ENCODE results near the gene CBFB.

The CBFB gene

DNA sequence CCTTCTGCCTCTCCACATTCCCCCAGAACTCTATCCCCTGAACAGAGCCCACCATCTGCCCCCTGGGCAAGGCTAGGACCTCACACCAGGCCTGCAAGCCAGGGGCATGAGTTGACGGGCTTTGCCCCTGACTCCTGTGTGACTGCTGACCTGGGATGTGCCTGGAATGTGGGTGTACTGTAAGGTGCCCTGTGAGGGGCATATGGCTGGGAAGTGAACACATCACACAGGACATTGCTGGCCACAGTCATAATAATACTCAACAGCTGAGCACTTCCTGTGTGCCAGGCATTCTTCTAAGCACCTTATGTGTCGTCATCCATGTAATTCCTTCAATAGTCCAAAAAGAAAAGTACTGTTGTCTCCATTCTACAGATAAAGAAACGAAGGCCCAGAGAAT lies 27.2 kb upstream of the CBFB start:
- Histone ChIP-seq H3K4me1 (ENCODE audit: insufficient read depth, low read length) (no peaks in the 10 kb centered on the region), H3K27me3 (ENCODE audit: insufficient read depth, low read length) (peaks cover 71% of the 10 kb centered on the region), H3K27ac (ENCODE audit: low read depth, low read length) (no peak overlapping the region), H3K36me3 (ENCODE audit: insufficient read depth, low read length) (no peaks in the 10 kb centered on the region), H3K9ac (ENCODE audit: low read depth, low read length) (no peak overlapping the region), H3K9me3 (ENCODE audit: insufficient read depth, low read depth, low read length) (no peaks in the 10 kb centered on the region), H3K4me3 (ENCODE audit: low read length) (no peak overlapping the region)
- WGBS = 79% methylated on average over 3 of the region's 3 CpGs

DNA sequence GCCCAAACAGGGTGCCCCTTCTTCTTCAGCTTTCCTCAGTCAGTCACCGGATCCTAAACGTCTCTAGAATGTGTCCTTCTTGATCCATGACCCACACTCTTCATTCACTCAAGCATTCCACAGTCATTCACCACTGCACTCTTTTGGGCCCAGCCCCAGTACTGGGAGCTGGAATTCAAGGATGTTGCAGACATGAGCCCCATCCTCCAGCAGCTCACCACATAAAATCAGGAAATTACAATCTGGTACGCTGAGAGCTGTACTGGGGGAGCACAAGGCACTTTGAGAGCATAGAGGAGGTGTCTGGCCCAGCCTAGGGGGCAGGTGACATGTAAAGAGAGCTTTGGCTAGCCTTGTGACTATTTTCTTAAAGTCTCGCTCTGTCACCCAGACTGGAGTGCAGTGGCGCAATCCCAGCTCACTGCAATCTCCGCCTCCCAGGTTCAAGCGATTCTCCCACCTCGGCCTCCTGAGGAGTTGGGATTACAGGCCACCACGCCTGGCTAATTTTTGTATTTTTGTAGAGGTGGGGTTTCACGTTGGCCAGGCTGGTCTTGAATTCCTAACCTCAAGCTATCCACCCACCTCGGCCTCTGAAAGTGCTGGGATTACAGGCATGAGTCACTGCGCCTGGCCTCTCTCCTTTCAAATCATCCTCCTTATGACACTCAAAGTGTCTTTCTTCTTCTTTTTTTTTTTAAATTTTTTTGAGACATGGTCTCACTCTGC lies 21.9 kb upstream of the CBFB start:
- Histone ChIP-seq H3K9me3 (ENCODE audit: insufficient read depth, low read depth, low read length) (no peaks in the 10 kb centered on the region), H3K27ac (ENCODE audit: low read depth, low read length) (no peak overlapping the region), H3K9ac (ENCODE audit: low read depth, low read length) (no peak overlapping the region), H3K36me3 (ENCODE audit: insufficient read depth, low read length) (no peaks in the 10 kb centered on the region), H3K4me3 (ENCODE audit: low read length) (no peak overlapping the region), H3K4me1 (ENCODE audit: insufficient read depth, low read length) (peaks cover 4% of the 10 kb centered on the region; the same call in 1 of the 2 replicates), H3K27me3 (ENCODE audit: insufficient read depth, low read length) (peaks cover 20% of the 10 kb centered on the region)
- 82% methylated on average over 12 of the region's 12 CpGs for WGBS

DNA sequence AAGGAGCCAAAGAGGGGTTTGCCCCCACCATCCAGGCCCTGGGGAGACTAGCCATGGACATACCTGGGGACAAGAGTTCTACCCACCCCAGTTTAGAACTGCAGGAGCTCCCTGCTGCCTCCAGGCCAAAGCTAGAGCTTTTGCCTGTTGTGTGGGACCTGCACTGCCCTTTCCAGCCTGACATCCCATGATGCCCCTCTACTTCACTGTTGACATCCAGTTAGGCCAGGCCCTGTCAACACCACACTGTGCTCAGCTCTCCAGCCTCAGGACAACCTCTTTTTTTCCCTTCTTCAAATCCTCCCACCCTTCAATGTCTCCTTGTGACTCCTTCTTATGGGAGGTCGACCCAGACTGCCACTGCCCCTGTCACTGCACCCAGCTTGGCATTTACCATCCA lies 19.8 kb upstream of the CBFB start:
- WGBS = 65% methylated on average over 1 of the region's 1 CpG
- H3K4me1 ChIP-seq (ENCODE audit: insufficient read depth, low read length) = peaks cover 4% of the 10 kb centered on the region; the same call in 1 of the 2 replicates
- no peak overlapping the region for H3K4me3 ChIP-seq (ENCODE audit: low read length)
- H3K27ac ChIP-seq (ENCODE audit: low read depth, low read length) = no peak overlapping the region
- peaks cover 21% of the 10 kb centered on the region for H3K27me3 ChIP-seq (ENCODE audit: insufficient read depth, low read length)
- no peak overlapping the region for H3K9ac ChIP-seq (ENCODE audit: low read depth, low read length)
- H3K36me3 ChIP-seq (ENCODE audit: insufficient read depth, low read length) = no peaks in the 10 kb centered on the region
- H3K9me3 ChIP-seq (ENCODE audit: insufficient read depth, low read depth, low read length) = no peaks in the 10 kb centered on the region

DNA sequence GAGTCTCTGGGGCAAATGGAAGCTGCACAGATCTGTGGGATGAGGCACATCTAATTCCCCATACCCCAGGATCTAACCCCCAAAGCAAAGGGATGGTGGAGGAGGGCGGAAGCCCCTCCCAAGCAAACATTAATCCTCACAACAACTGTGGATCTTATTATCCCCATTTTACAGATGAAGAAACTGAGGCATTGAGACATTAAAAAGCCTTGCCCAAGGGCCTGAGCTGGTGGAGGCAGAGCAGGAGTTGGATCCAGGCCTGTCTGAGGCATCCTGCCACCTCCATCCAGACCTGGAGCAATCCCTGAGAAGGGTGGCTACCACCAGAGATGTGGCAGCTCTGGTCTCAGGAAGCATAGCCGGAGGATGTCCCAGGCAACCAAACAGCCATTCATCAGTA lies 17.7 kb upstream of the CBFB start:
- no peaks in the 10 kb centered on the region for H3K9me3 ChIP-seq (ENCODE audit: insufficient read depth, low read depth, low read length)
- H3K4me1 ChIP-seq (ENCODE audit: insufficient read depth, low read length) = peaks cover 4% of the 10 kb centered on the region; the same call in 1 of the 2 replicates
- H3K27me3 ChIP-seq (ENCODE audit: insufficient read depth, low read length) = peaks cover 42% of the 10 kb centered on the region
- no peaks in the 10 kb centered on the region for H3K36me3 ChIP-seq (ENCODE audit: insufficient read depth, low read length)
- WGBS = 97% methylated on average over 2 of the region's 2 CpGs
- no peak overlapping the region for H3K4me3 ChIP-seq (ENCODE audit: low read length)
- no peak overlapping the region for H3K9ac ChIP-seq (ENCODE audit: low read depth, low read length)
- no peak overlapping the region for H3K27ac ChIP-seq (ENCODE audit: low read depth, low read length)

DNA sequence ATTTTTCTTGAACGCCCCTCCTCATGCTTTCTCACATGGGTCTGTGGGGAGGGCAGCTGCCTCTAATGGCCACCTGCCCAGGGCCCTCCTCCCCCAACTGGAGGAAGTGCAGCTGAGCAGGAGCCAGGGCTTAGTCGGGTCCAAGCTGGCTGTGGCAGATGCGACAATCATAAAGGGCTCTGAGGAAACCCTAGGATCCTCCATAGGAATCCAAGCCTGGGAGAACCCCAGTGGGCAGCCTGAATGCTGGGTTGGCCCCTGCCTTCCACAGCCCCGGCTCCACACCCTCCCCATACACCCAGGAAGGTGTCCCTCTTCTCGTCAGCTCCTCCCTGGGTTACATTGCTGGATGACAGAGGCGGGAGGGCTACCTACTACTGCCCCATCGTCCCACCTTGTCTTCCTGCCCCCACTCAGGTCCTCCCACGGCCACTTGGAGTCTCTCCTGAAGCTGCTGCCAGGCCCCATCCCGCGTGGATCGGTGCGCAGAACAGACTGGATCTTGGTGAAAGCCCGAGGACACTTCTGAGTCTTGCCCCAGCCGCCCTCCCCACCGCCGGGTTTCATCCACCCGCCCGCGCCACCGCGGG lies 15.6 kb upstream of the CBFB start:
- Histone ChIP-seq H3K4me1 (ENCODE audit: insufficient read depth, low read length) (no peaks in the 10 kb centered on the region; the same call in 1 of the 2 replicates), H3K9me3 (ENCODE audit: insufficient read depth, low read depth, low read length) (no peaks in the 10 kb centered on the region), H3K4me3 (ENCODE audit: low read length) (peak overlapping the region; percentile 57), H3K9ac (ENCODE audit: low read depth, low read length) (peak overlapping the region; percentile 39; the same call in 1 of the 2 replicates), H3K27me3 (ENCODE audit: insufficient read depth, low read length) (peaks cover 42% of the 10 kb centered on the region), H3K36me3 (ENCODE audit: insufficient read depth, low read length) (no peaks in the 10 kb centered on the region), H3K27ac (ENCODE audit: low read depth, low read length) (no peak overlapping the region)
- WGBS = 20% methylated on average over 21 of the region's 21 CpGs

DNA sequence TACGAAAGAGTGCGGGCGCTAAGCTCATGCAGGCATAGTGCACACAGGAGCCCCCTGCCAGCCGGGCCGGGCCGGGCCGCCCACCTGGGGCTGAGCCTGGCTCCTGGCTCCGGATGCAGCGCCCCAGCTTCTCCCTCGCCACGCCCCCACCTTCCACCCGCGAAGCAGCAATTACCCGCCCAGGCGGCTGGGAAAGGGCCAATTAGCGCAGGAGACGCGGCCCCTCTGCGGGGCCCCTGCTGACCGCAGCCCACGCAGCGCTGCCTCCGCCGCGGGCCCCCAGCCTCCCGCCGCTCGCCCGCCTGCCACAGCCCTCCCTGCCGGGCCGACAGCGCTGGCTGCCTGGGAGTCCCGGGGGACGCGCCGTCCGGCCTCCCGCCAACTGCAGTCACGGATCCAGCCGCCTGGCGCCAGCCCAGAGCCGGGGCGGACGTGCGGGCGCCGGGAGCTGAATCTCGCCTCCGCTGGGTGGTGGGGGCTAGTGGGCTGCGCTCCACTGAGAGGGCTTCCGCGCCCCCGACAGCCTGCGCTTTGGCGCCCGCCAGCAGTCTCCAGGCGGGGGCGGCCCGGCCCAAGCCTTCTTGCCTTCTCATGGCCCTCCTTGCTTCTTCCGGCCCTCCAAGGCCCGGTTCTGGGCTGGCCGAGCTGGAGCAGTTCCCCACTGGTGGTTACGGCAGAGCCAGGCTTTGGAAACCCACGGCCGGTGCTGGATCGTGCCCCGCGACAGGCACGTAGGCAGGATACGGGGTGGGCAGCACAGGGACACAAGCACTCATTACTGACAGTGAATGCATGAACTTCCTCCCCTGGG lies 14.9 kb upstream of the CBFB start:
- 3% methylated on average over 70 of the region's 70 CpGs for WGBS
- H3K27me3 ChIP-seq (ENCODE audit: insufficient read depth, low read length) = peaks cover 42% of the 10 kb centered on the region
- no peaks in the 10 kb centered on the region; the same call in 1 of the 2 replicates for H3K4me1 ChIP-seq (ENCODE audit: insufficient read depth, low read length)
- no peaks in the 10 kb centered on the region for H3K9me3 ChIP-seq (ENCODE audit: insufficient read depth, low read depth, low read length)
- peak overlapping the region; percentile 57 for H3K4me3 ChIP-seq (ENCODE audit: low read length)
- H3K36me3 ChIP-seq (ENCODE audit: insufficient read depth, low read length) = no peaks in the 10 kb centered on the region
- peak overlapping the region; percentile 39; the same call in 1 of the 2 replicates for H3K9ac ChIP-seq (ENCODE audit: low read depth, low read length)
- H3K27ac ChIP-seq (ENCODE audit: low read depth, low read length) = no peak overlapping the region

DNA sequence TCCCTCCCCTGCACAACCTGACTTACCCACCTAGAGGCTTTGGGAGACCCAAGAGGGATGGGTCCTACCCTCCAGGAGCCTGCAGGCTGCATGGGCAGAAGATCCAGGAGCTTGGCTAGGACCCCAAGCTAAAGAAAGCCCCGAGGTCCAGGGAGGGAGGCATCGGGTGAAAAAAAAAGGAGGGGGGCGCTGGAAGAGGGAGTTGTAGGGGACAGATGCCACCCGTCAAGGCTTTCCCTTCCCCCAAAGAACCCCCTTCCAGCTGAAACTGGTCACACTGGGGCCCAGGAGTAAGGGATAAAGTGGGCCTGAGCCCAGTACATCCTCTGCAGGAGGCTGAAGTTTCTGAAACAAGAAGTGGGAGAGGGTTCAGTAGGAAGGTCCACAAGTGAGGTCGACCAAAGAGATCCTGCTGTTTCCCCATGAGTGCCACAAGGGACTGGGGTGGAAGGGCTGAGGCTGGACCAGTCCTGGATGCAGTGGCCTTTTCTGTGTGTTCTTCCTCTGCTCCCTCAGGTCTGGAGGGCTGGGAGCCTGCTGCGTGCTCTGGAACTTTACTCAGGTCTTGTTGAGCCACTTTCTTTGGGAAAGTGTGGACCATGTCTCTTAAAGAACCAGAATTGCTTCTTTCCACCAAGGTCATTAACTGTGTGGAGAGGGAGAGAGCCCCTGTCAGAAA lies 14.2 kb upstream of the CBFB start:
- peaks cover 48% of the 10 kb centered on the region for H3K27me3 ChIP-seq (ENCODE audit: insufficient read depth, low read length)
- H3K9me3 ChIP-seq (ENCODE audit: insufficient read depth, low read depth, low read length) = no peaks in the 10 kb centered on the region
- H3K9ac ChIP-seq (ENCODE audit: low read depth, low read length) = no peak overlapping the region
- no peaks in the 10 kb centered on the region for H3K36me3 ChIP-seq (ENCODE audit: insufficient read depth, low read length)
- peak overlapping the region; percentile 57; the same call in 1 of the 2 replicates for H3K4me3 ChIP-seq (ENCODE audit: low read length)
- 69% methylated on average over 5 of the region's 6 CpGs for WGBS
- no peaks in the 10 kb centered on the region; the same call in 1 of the 2 replicates for H3K4me1 ChIP-seq (ENCODE audit: insufficient read depth, low read length)
- H3K27ac ChIP-seq (ENCODE audit: low read depth, low read length) = no peak overlapping the region

DNA sequence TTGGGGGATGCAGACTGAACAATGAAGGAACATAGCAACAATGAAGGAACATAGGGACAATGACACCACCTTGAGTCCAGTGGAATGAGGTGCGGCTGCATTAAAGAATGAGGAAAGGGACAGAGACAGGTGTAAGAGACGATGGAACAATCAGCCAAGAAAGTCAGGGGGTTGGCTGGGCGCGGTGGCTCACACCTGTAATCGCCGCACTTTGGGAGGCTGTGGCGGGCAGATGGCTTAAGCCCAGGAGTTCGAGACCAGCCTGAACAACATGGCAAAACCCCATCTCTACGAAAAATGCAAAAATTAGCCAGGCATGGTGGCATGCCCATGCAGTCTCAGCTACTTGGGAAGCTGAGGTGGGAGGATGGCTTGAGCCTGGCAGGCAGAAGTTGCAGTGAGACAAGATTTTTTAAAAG lies 13.6 kb upstream of the CBFB start:
- 87% methylated on average over 9 of the region's 9 CpGs for WGBS
- H3K4me1 ChIP-seq (ENCODE audit: insufficient read depth, low read length) = no peaks in the 10 kb centered on the region; the same call in 1 of the 2 replicates
- H3K36me3 ChIP-seq (ENCODE audit: insufficient read depth, low read length) = no peaks in the 10 kb centered on the region
- H3K9ac ChIP-seq (ENCODE audit: low read depth, low read length) = no peak overlapping the region
- H3K9me3 ChIP-seq (ENCODE audit: insufficient read depth, low read depth, low read length) = no peaks in the 10 kb centered on the region
- peaks cover 48% of the 10 kb centered on the region for H3K27me3 ChIP-seq (ENCODE audit: insufficient read depth, low read length)
- H3K27ac ChIP-seq (ENCODE audit: low read depth, low read length) = no peak overlapping the region
- no peak overlapping the region for H3K4me3 ChIP-seq (ENCODE audit: low read length)

DNA sequence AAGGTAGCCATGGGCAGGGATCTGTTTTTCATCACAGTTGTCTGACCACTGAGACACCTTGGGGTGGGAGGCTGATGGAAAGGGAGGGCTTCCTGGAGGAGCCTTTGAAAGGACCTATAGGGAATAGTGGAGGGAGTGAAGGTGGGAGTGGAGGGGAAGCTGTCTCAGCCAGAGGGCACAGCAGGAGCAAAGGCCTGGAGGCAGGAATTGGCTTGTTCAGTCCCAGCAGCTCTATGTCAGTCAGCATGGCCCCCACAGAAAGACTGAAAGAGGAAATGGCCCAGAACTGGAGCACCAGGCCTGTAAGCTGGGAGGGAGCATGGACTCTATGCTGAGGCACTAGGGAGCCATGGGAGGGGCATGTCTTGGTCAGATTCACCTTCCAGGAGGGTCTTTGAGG lies 12.8 kb upstream of the CBFB start:
- H3K36me3 ChIP-seq (ENCODE audit: insufficient read depth, low read length) = no peaks in the 10 kb centered on the region

DNA sequence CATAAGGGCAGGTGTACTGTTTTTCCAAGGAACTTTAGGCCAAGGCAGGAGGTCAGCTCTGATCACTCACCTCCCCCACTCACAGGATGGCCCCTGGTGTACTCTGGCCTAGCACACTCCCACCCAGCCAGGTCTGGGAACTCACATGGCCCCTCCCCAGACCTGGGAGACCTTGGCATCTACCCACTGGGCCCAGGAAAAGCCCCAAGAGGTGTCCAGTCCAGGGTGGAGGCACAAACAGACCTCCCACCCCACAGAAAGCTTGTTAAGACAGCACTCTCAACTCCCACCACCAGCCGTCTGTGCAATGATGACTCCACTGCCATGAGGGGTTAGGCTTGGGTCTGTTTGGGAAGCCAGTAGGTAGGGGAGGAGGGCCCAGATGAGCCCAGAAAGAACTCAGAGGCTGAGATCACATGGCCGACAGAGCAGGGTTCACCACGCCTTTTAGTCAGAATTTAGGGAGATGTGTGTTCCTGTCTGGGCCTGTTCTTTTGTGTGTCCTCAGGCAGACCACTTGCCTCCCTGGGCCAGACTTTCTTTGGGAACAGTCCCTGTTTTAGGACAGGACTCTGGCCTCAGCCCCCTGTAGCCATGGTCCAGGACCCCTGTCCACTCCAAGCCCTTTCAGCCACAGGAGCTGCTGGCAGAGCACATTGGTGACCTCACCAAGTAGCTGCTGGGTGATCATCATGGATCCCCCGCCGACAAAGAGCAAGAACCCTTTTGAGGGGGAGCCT lies 12.1 kb upstream of the CBFB start:
- Histone ChIP-seq H3K27me3 (ENCODE audit: insufficient read depth, low read length) (peaks cover 48% of the 10 kb centered on the region), H3K4me3 (ENCODE audit: low read length) (no peak overlapping the region), H3K36me3 (ENCODE audit: insufficient read depth, low read length) (no peaks in the 10 kb centered on the region), H3K27ac (ENCODE audit: low read depth, low read length) (no peak overlapping the region), H3K9me3 (ENCODE audit: insufficient read depth, low read depth, low read length) (no peaks in the 10 kb centered on the region), H3K4me1 (ENCODE audit: insufficient read depth, low read length) (no peaks in the 10 kb centered on the region; the same call in 1 of the 2 replicates), H3K9ac (ENCODE audit: low read depth, low read length) (no peak overlapping the region)
- WGBS = 89% methylated on average over 5 of the region's 5 CpGs

More for the DNA sequence above, 12.8 kb upstream of the CBFB start:
- H3K27ac ChIP-seq (ENCODE audit: low read depth, low read length) = no peak overlapping the region
- no peak overlapping the region for H3K9ac ChIP-seq (ENCODE audit: low read depth, low read length)
- H3K9me3 ChIP-seq (ENCODE audit: insufficient read depth, low read depth, low read length) = no peaks in the 10 kb centered on the region
- peaks cover 48% of the 10 kb centered on the region for H3K27me3 ChIP-seq (ENCODE audit: insufficient read depth, low read length)
- no peaks in the 10 kb centered on the region; the same call in 1 of the 2 replicates for H3K4me1 ChIP-seq (ENCODE audit: insufficient read depth, low read length)
- no peak overlapping the region for H3K4me3 ChIP-seq (ENCODE audit: low read length)
